Thoracic aorta (tissue), 2 donors: ENCODE data around the gene LAMB3. TPM values are rescaled to one million over a fixed set of nuclear protein-coding genes. Genes with fewer than 3 reads are reported as not detected.

Experiments
- ATAC-seq: fragments of 150-250 bp; one replicate; pipeline ENCODE4 v1.8.0; 2017; ENCODE audit warnings: low read depth; ENCODE audit not compliant: insufficient number of reproducible peaks, low FRiP score
- DNase-seq: peaks from one replicate; pipeline ENCODE4 v3.0.0-alpha.2; 2020; ENCODE audit warnings: low spot score
- H3K27ac ChIP-seq, 2 donors: fragments of 200-600 bp; sonication (generic); 1 replicate in 1 of 2; 2 replicates in 1 of 2; pipeline ENCODE4 v1.5.1; 2016; ENCODE audit warnings: mild to moderate bottlenecking in 2 of 2, moderate library complexity in 2 of 2
- H3K27me3 ChIP-seq: fragments of 200-600 bp; sonication (generic); replicated peaks from 2 replicates; pipeline ENCODE4 v1.6.0; 2016; ENCODE audit warnings: mild to moderate bottlenecking; ENCODE audit not compliant: insufficient read depth
- H3K36me3 ChIP-seq: fragments of 200-600 bp; sonication (generic); one replicate; pipeline ENCODE4 v1.5.1; 2016
- H3K4me1 ChIP-seq, 2 donors: fragments of 200-600 bp; sonication (generic); 1 replicate in 1 of 2; 2 replicates in 1 of 2; pipeline versions ENCODE4 v1.5.1 to v1.6.0; 2016; ENCODE audit warnings: low read depth in 2 of 2, mild to moderate bottlenecking in 1 of 2; ENCODE audit not compliant: control insufficient read depth in 1 of 2
- H3K4me3 ChIP-seq: fragments of 200-600 bp; sonication (generic); 2 replicates; pipeline ENCODE4 v1.5.1; 2016; ENCODE audit warnings: mild to moderate bottlenecking
- H3K9me3 ChIP-seq: fragments of 200-600 bp; sonication (generic); 2 replicates; pipeline ENCODE4 v1.5.1; 2016
- total RNA-seq, 2 donors: library from RNA; depleted of rRNA; stranded (reverse); fragments of >200 nt; gene quantifications; one replicate each; pipeline versions ENCODE4 v1.1.0 to v1.2.3, GENCODE V29; 2016
- TF ChIP-seq, protein P1 (sequence below): fragments of 200-600 bp; sonication (generic); IDR thresholded peaks from one replicate; pipeline ENCODE4 v1.5.1; 2019; ENCODE audit warnings: antibody characterized with exemption

Gene LAMB3
- total RNA-seq, 2 donors from 2014 or later, result 3.4 to 5.1 TPM

DNA sequence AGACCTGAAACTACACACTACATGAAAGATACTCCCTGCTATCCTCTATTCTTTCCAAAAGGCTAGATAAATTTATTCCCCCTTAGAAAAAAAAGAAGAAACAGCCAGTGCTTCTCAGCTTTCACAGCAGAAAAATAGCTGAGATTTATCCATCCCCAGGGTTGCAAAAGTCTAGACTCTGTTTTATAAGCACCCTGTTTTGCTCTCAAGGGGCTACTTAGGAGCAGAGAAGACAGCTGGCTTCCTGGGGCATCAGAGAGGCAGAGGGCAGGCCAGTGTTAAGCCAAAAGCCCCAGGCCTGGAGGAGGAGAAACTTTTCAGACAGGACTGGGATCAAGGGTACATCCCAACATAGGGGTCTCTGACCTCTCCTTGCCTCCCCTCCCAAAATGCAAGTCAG is 3.9 kb downstream of the LAMB3 start:
- H3K27ac ChIP-seq, result no peak overlapping the region
- ATAC-seq (no peak), DNase-seq (no peak)
- H3K27me3 ChIP-seq, result no peaks in the 10 kb centered on the region
- H3K9me3 ChIP-seq, result no peaks in the 10 kb centered on the region
- H3K4me1 ChIP-seq, result peaks cover 29 to 57% of the 10 kb centered on the region in 2 donors
- no peaks in the 10 kb centered on the region for H3K36me3 ChIP-seq
- TF ChIP-seq, protein P1, sequence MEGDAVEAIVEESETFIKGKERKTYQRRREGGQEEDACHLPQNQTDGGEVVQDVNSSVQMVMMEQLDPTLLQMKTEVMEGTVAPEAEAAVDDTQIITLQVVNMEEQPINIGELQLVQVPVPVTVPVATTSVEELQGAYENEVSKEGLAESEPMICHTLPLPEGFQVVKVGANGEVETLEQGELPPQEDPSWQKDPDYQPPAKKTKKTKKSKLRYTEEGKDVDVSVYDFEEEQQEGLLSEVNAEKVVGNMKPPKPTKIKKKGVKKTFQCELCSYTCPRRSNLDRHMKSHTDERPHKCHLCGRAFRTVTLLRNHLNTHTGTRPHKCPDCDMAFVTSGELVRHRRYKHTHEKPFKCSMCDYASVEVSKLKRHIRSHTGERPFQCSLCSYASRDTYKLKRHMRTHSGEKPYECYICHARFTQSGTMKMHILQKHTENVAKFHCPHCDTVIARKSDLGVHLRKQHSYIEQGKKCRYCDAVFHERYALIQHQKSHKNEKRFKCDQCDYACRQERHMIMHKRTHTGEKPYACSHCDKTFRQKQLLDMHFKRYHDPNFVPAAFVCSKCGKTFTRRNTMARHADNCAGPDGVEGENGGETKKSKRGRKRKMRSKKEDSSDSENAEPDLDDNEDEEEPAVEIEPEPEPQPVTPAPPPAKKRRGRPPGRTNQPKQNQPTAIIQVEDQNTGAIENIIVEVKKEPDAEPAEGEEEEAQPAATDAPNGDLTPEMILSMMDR, result no peak
- no peak overlapping the region for H3K4me3 ChIP-seq

DNA sequence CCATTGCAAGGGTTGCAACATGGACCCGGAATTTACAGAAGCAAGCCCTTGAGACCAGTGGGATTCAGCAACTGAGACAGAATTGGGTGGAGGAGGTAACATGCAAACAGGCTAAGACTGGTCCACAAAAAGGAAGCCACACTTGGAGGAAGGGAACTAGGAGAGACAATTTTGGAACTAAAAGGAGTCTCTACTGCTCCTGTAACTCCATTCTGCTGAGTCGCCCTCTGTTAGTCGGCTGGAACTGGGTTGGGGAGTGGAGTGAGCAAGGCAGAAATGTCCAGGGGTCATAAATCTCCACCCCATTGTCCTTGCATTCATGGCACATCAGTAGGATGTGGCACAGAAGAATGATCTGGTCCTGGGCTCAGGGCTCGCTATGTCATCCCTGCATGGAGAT is 5.1 kb downstream of the LAMB3 start:
- Histone ChIP-seq H3K4me1 (peaks cover 37 to 57% of the 10 kb centered on the region in 2 donors), H3K27ac (no peak overlapping the region), H3K9me3 (no peaks in the 10 kb centered on the region), H3K4me3 (no peak overlapping the region), H3K36me3 (no peaks in the 10 kb centered on the region), H3K27me3 (no peaks in the 10 kb centered on the region)
- ATAC-seq, result no peak
- DNase-seq, result no peak
- TF ChIP-seq, protein P1, result no peak

DNA sequence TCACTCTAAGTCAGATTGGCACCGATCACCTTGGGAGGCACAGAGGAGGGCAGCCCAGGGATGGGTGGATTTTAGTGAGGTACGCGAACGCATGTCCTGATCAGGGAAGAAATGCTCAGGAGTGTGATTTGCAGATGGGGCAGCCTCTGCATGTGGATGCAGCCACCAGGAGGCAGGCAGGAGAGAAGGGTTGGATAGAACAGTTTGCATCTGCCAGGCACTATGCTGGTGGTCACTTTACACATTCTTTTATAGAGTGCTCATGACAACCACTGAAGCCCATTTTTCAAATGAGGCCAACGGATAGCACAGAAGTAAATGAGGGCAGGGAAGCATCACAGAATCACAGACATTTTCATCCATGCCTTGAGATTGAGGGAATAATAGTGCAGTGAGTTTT is 5.7 kb downstream of the LAMB3 start:
- Histone ChIP-seq H3K9me3 (no peaks in the 10 kb centered on the region), H3K36me3 (no peaks in the 10 kb centered on the region), H3K27ac (no peak overlapping the region), H3K4me3 (no peak overlapping the region), H3K27me3 (no peaks in the 10 kb centered on the region), H3K4me1 (peaks cover 42 to 60% of the 10 kb centered on the region in 2 donors)
- TF ChIP-seq, protein P1, result no peak
- ATAC-seq, result no peak
- no peak for DNase-seq

DNA sequence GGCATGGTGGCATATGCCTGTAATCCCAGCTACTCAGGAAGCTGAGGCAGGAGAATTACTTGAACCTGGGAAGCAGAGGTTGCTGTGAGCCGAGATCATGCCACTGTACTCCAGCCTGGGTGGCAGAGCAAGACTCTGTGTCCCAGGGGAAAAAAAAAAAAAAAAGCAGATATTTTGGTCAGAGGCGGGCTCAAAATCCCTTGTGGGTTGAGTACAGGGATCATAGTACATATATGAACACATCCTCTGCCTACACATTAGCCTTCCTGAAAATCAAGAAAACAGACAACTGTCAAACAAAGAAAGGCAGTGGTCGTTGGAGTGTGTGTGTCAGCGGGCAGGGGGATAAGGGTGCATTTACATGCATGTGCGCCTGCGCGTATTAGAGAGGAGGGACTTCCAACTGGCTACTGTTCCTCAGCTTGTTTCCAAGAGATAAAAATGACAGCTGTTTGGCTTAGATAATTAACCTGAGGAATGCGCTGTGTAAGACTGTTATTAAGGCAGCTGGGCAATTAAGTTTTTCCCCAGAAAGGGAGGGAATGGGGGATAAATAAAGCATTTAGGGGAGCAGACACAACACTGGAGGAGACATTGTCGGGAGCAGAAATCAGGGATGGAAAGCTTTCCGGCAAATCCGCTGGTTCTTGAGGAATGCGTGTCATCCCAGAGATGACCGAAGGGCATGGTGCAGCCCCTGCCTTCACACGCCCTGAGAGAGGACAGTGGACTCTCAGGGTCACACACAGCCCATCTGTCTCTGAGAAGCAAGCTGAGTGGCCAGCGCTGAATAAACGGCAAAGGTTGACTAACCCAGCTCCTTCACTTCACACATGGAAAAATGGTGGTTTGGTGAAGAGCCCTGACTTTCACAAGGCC is 6.4 kb downstream of the LAMB3 start:
- TF ChIP-seq, protein P1, result no peak
- ATAC-seq, result no peak
- DNase-seq, result no peak
- no peaks in the 10 kb centered on the region for H3K27me3 ChIP-seq
- no peaks in the 10 kb centered on the region for H3K9me3 ChIP-seq
- peaks cover 39 to 57% of the 10 kb centered on the region in 2 donors for H3K4me1 ChIP-seq
- H3K36me3 ChIP-seq, result no peaks in the 10 kb centered on the region
- no peak overlapping the region for H3K4me3 ChIP-seq
- H3K27ac ChIP-seq, result no peak overlapping the region

DNA sequence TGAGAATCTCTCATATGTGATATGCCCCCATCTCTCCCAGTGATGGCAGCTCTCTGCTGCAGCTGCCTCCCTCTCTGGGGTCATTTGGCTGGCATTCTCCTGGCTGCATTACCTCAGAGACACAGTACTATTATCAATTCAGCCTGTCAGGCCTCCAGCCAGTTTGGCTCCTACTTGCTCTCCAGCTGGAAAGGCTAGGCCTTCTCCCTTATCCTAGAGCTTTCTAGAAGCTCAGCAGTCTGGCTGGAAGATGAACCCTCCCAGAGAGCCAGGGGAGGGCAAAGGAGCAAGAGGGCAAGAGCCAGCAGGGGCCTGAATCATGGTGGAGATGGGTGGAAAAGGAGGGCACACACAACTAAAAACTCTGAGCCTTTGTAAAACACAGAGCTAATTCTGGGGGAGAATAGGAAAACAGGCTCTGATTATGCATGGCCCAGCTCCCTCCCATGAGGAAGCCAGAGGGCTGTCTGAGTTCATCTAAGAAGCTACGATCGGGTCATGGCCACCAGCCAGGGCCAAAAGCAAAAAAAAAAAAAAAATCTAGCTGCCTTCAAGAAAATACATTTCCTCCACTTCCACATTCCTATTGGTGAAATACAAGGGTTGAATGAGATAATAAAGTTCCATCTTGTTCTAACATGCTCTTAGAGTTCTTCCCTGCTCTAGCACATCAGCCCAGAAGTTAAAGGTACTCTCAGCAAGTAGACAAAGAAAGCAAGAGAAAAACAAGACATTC is 8.8 kb downstream of the LAMB3 start:
- no peak for DNase-seq
- ATAC-seq, result no peak
- Histone ChIP-seq H3K4me1 (peaks cover 27 to 40% of the 10 kb centered on the region in 2 donors), H3K36me3 (no peaks in the 10 kb centered on the region), H3K9me3 (no peaks in the 10 kb centered on the region), H3K4me3 (no peak overlapping the region), H3K27ac (peak overlapping the region; percentile 33 to 39), H3K27me3 (no peaks in the 10 kb centered on the region)
- TF ChIP-seq, protein P1, result no peak
